ENCODE data around the gene CHST11. TPM values are rescaled to one million over a fixed set of nuclear protein-coding genes. Genes with fewer than 3 reads are reported as not detected.

CHST11 gene
- total RNA-seq, 1 experiment from 2014 or later = 6.7 TPM

DNA sequence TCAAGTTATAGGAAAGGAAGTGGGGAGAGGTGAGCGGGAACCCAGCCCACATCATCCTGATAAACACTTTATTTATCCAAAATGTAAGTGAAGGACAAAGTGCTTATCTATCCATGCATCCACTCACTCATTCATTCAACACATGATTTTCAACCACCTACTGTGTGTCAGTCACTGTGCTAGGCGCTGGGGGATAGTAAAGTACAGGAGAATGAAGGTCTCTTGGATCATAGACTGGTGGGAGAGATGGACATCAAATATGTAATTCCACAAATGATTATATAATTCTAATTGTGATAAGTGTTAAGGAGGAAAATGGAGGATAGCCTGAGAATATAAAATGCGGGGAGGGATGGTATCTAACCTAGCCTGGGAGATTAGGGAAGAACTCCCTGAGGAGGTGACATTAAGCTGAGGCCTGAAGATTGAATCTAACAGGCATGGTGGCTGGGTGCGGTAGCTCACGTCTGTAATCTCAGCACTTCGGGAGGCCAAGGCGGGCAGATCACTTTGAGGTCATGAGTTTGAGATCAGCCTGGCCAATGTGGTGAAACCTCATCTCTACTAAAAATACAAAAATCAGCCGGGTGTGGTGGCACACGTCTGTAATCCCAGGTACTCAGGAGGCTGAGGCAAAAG, 41.3 kb upstream of the CHST11 start:
- no peak overlapping the region for H3K27ac ChIP-seq (ENCODE audit: insufficient read length, low read depth, low read length)
- no peak overlapping the region for H3T11ph ChIP-seq (ENCODE audit: low read length)
- no peaks in the 10 kb centered on the region for H3K79me1 ChIP-seq (ENCODE audit: insufficient read depth, low read depth, low read length, poor library complexity, severe bottlenecking)
- no peaks in the 10 kb centered on the region for H3K23me2 ChIP-seq (ENCODE audit: insufficient read length, low read depth, low read length, poor library complexity, severe bottlenecking)
- no peak overlapping the region for H2BK15ac ChIP-seq (ENCODE audit: low read depth, low read length)
- H2BK120ac ChIP-seq (ENCODE audit: low read depth, low read length, poor library complexity, severe bottlenecking) = no peak overlapping the region
- H3K4ac ChIP-seq (ENCODE audit: low read depth, low read length) = no peak overlapping the region
- H3K27me3 ChIP-seq (ENCODE audit: insufficient read depth, low read length) = 0 out of 2 replicates have a peak, but pooled peaks cover 1% of the 10 kb centered on the region
- peaks cover 20% of the 10 kb centered on the region for H3K27me3 Mint-ChIP-seq (ENCODE audit: low read depth)
- H2BK12ac ChIP-seq (ENCODE audit: insufficient read length, low read depth, low read length) = no peak overlapping the region
- no peak for DNase-seq
- H2AFZ ChIP-seq (ENCODE audit: low read length) = no peak overlapping the region
- no peak overlapping the region for H3K4me2 ChIP-seq (ENCODE audit: insufficient read depth, insufficient read length, low read length)
- H4K5ac ChIP-seq (ENCODE audit: insufficient read length, low read depth, low read length) = no peak overlapping the region
- H3K9me3 ChIP-seq (ENCODE audit: control insufficient read depth, low read depth, low read length) = no peaks in the 10 kb centered on the region
- no peak overlapping the region for H3K23ac ChIP-seq (ENCODE audit: insufficient read length, low read depth, low read length)
- peaks cover 20 to 21% of the 10 kb centered on the region in 2 experiments for H3K4me1 Mint-ChIP-seq
- H3K56ac ChIP-seq (ENCODE audit: insufficient read length, low read depth, low read length) = no peak overlapping the region
- TF ChIP-seq, protein P1, sequence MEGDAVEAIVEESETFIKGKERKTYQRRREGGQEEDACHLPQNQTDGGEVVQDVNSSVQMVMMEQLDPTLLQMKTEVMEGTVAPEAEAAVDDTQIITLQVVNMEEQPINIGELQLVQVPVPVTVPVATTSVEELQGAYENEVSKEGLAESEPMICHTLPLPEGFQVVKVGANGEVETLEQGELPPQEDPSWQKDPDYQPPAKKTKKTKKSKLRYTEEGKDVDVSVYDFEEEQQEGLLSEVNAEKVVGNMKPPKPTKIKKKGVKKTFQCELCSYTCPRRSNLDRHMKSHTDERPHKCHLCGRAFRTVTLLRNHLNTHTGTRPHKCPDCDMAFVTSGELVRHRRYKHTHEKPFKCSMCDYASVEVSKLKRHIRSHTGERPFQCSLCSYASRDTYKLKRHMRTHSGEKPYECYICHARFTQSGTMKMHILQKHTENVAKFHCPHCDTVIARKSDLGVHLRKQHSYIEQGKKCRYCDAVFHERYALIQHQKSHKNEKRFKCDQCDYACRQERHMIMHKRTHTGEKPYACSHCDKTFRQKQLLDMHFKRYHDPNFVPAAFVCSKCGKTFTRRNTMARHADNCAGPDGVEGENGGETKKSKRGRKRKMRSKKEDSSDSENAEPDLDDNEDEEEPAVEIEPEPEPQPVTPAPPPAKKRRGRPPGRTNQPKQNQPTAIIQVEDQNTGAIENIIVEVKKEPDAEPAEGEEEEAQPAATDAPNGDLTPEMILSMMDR (conservative IDR thresholded peaks at IDR 0.05) = no peak
- no peak overlapping the region for H3K14ac ChIP-seq (ENCODE audit: insufficient read depth, low read length)
- H3K79me2 ChIP-seq (ENCODE audit: insufficient read depth, low read length) = no peaks in the 10 kb centered on the region
- WGBS (ENCODE audit: extremely low coverage, insufficient read length, low lambda C conversion rate) = no CpG with 5 or more reads among the region's 9 CpGs
- no peaks in the 10 kb centered on the region for H4K20me1 ChIP-seq (ENCODE audit: control insufficient read depth, insufficient read depth, insufficient read length)
- H2BK5ac ChIP-seq (ENCODE audit: insufficient read length, low read length) = no peak overlapping the region
- H2BK20ac ChIP-seq (ENCODE audit: low read depth, low read length, poor library complexity, severe bottlenecking) = no peak overlapping the region
- H3K36me3 Mint-ChIP-seq (ENCODE audit: insufficient read depth in 1 of 3, low read depth in 3 of 3) = no peaks in the 10 kb centered on the region
- H3K9me3 Mint-ChIP-seq = no peaks in the 10 kb centered on the region
- H3K4me1 ChIP-seq (ENCODE audit: insufficient read depth, low read length) = peaks cover 6% of the 10 kb centered on the region; the same call in 1 of the 2 replicates
- no peak overlapping the region for H4K8ac ChIP-seq (replicated peaks; ENCODE audit: insufficient read length, low read depth, low read length)
- no peak overlapping the region for H3K27ac Mint-ChIP-seq
- no peak overlapping the region for H3K9ac ChIP-seq (ENCODE audit: extremely low read depth, insufficient read length, low read length)
- H3K18ac ChIP-seq (ENCODE audit: insufficient read length, low read depth, low read length) = no peak overlapping the region
- H3K4me3 Mint-ChIP-seq = no peak overlapping the region
- no peak overlapping the region for H2AK5ac ChIP-seq (ENCODE audit: insufficient read length, low read length)
- H4K91ac ChIP-seq (ENCODE audit: insufficient read length, low read depth, low read length) = no peak overlapping the region
